DND-41 (cell line): ENCODE results near the gene RTRAF.

Experiments used
- ATAC-seq: fragments of 200-7000 bp; cut with Tn5 transposase; 3 replicates; pipeline ENCODE4 v1.9.1; 2021; ENCODE audit warnings: low read depth; ENCODE audit not compliant: insufficient read depth
- DNase-seq: peaks from one replicate; pipeline ENCODE4 v3.0.0-alpha.2; 2020
- H2AFZ ChIP-seq: 2 replicates; pipeline ENCODE4 v1.6.0; 2012; ENCODE audit warnings: low read depth, low read length
- H3K27ac ChIP-seq: 2 replicates; pipeline ENCODE4 v1.5.1; 2012; ENCODE audit warnings: low read length, inconsistent platforms
- H3K27me3 ChIP-seq: fragments of 200-600 bp; sonication (generic); 2 replicates; pipeline ENCODE4 v1.6.0; 2012; ENCODE audit warnings: low read length, mild to moderate bottlenecking, inconsistent platforms; ENCODE audit not compliant: insufficient read depth, poor library complexity
- H3K36me3 ChIP-seq: 2 replicates; pipeline ENCODE4 v1.5.1; 2012; ENCODE audit warnings: low read length, inconsistent platforms; ENCODE audit not compliant: insufficient read depth
- H3K4me1 ChIP-seq: 2 replicates; pipeline ENCODE4 v1.5.1; 2012; ENCODE audit warnings: mild to moderate bottlenecking, low read length; ENCODE audit not compliant: insufficient read depth
- H3K4me2 ChIP-seq: 2 replicates; pipeline ENCODE4 v1.6.0; 2012; ENCODE audit warnings: mild to moderate bottlenecking, moderate library complexity, low read length, inconsistent platforms; ENCODE audit not compliant: insufficient read depth
- H3K4me3 ChIP-seq, 2 experiments: fragments of 200-600 bp in 1 of 2; shearing (Covaris generic) in 1 of 2; 2 replicates each; pipeline ENCODE4 v1.5.1; 2012 to 2016; ENCODE audit warnings: inconsistent platforms in 2 of 2, low read length in 2 of 2, mild to moderate bottlenecking in 2 of 2, low read depth in 1 of 2, moderate library complexity in 1 of 2
- H3K79me2 ChIP-seq: 2 replicates; pipeline ENCODE4 v1.6.0; 2012; ENCODE audit warnings: low read length, inconsistent platforms; ENCODE audit not compliant: insufficient read depth
- H3K9ac ChIP-seq: 2 replicates; pipeline ENCODE4 v1.6.0; 2012; ENCODE audit warnings: low read depth, mild to moderate bottlenecking, inconsistent platforms, low read length, moderate library complexity
- H3K9me3 ChIP-seq: 2 replicates; pipeline ENCODE4 v1.5.1; 2012; ENCODE audit warnings: low read length, moderate library complexity, mild to moderate bottlenecking, inconsistent platforms; ENCODE audit not compliant: insufficient read depth, severe bottlenecking
- H4K20me1 ChIP-seq: 2 replicates; pipeline ENCODE4 v1.6.0; 2012; ENCODE audit warnings: low read length; ENCODE audit not compliant: insufficient read depth
- CTCF ChIP-seq: IDR thresholded peaks from 2 replicates; pipeline ENCODE4 v1.5.1; 2012; ENCODE audit warnings: borderline replicate concordance, low read length, moderate library complexity, mild to moderate bottlenecking; ENCODE audit not compliant: poor library complexity, severe bottlenecking; ENCODE audit errors: extremely low read depth
- EZH2 ChIP-seq: IDR thresholded peaks from 3 replicates; pipeline ENCODE4 v1.6.1; 2012; ENCODE audit warnings: borderline replicate concordance, low read depth, mild to moderate bottlenecking, moderate library complexity, low read length, inconsistent platforms; ENCODE audit not compliant: severe bottlenecking

The RTRAF gene

GRCh38 chr14:51963286-51963685 lies 26.1 kb upstream of the RTRAF start:
- Histone ChIP-seq H3K27me3 (no peaks in the 10 kb centered on the region), H3K4me2 (no peak overlapping the region), H3K9ac (no peak overlapping the region), H3K79me2 (peaks cover 39% of the 10 kb centered on the region), H2AFZ (no peak overlapping the region), H3K27ac (no peak overlapping the region), H4K20me1 (no peaks in the 10 kb centered on the region; the same call in 1 of the 2 replicates), H3K4me3 (no peak overlapping the region), H3K9me3 (peaks cover 5% of the 10 kb centered on the region), H3K36me3 (peaks cover 63% of the 10 kb centered on the region), H3K4me1 (no peaks in the 10 kb centered on the region)
- no peak for DNase-seq
- ATAC-seq = no peak
- no peak for TF ChIP-seq EZH2

- H3K9me3 ChIP-seq = no peaks in the 10 kb centered on the region
- ATAC-seq (no peak), DNase-seq (no peak)
- no peak overlapping the region for H3K4me2 ChIP-seq
- TF ChIP-seq CTCF (no peak), EZH2 (no peak)
- no peaks in the 10 kb centered on the region for H3K4me1 ChIP-seq
- no peak overlapping the region for H2AFZ ChIP-seq
- no peaks in the 10 kb centered on the region for H4K20me1 ChIP-seq
- no peak overlapping the region for H3K9ac ChIP-seq
- H3K27me3 ChIP-seq = no peaks in the 10 kb centered on the region
- no peak overlapping the region for H3K4me3 ChIP-seq
- H3K36me3 ChIP-seq = peaks cover 47% of the 10 kb centered on the region; the same call in 1 of the 2 replicates
- H3K27ac ChIP-seq = no peak overlapping the region
- peaks cover 11% of the 10 kb centered on the region; the same call in 1 of the 2 replicates for H3K79me2 ChIP-seq
Observed at GRCh38 chr14:51967521-51967920, 21.8 kb upstream of the RTRAF start.

GRCh38 chr14:51969852-51970540 lies 19.4 kb upstream of the RTRAF start:
- TF ChIP-seq CTCF (no peak), EZH2 (no peak)
- Histone ChIP-seq H3K79me2 (no peaks in the 10 kb centered on the region), H3K27me3 (no peaks in the 10 kb centered on the region), H3K9ac (no peak overlapping the region), H3K9me3 (no peaks in the 10 kb centered on the region), H3K4me1 (no peaks in the 10 kb centered on the region), H3K36me3 (peaks cover 33% of the 10 kb centered on the region; the same call in 1 of the 2 replicates), H3K4me3 (no peak overlapping the region), H4K20me1 (no peaks in the 10 kb centered on the region), H3K27ac (no peak overlapping the region), H2AFZ (no peak overlapping the region), H3K4me2 (no peak overlapping the region)
- no peak for DNase-seq
- ATAC-seq = no peak

- TF ChIP-seq CTCF (no peak), EZH2 (no peak)
Observed at GRCh38 chr14:51972566-51972965, 16.8 kb upstream of the RTRAF start.

More at GRCh38 chr14:51972566-51972965, 16.8 kb upstream of the RTRAF start:
- Histone ChIP-seq H3K9me3 (no peaks in the 10 kb centered on the region), H3K9ac (no peak overlapping the region), H3K79me2 (no peaks in the 10 kb centered on the region), H3K27me3 (no peaks in the 10 kb centered on the region), H3K27ac (no peak overlapping the region), H3K36me3 (0 out of 2 replicates have a peak, but pooled peaks cover 14% of the 10 kb centered on the region), H3K4me1 (no peaks in the 10 kb centered on the region), H2AFZ (no peak overlapping the region), H4K20me1 (no peaks in the 10 kb centered on the region), H3K4me2 (no peak overlapping the region), H3K4me3 (no peak overlapping the region)
- DNase-seq = no peak
- no peak for ATAC-seq
